ENCODE data around the gene TMEM44.
A peak's percentile ranks its signal among the peaks of the same experiment; 100 is the strongest.

The TMEM44 gene

DNA sequence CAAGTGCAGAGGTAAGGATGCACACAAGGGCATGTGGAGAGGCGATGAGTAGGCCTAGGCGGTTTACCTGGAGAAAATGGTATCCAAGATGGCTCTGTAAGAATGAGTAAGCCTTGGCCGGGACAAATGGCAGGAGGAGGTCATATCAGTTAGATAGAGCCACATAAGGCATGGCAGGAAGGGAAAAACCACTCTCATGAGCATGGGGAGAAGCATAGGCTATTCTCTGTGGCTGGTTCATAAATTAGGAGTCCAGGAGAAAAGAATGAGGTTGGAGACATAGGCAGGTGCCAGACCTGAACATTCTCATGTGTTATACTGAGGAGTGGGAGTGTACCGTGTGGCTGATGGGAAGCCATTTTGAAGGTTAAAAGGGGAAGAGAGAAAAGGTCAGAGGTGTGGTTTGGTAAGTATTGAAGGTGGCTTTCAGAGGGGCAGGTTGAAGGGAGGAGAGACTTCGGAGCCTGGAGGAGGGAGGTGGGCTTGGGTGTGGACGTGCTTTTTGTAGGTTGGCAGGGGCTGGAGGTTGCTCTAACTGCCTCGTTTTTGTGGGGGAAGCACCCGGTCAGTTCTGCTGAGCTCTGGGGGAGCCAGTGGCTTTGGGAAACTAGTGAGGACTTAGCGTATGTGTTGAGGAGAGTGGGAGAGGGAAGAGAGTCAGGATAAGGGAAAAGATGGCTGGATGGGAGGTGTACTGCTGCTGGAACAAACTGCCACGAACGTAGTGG lies 47.8 kb upstream of the TMEM44 start:
- Histone ChIP-seq H3K27ac (ENCODE audit: extremely low read depth, low read depth, low read length) (no peak overlapping the region), H3K36me3 (ENCODE audit: control insufficient read depth in 2 of 2, insufficient read depth in 1 of 2, low read length in 2 of 2) (no peaks in the 10 kb centered on the region), H3K9me3 (ENCODE audit: control insufficient read depth, insufficient read depth, low read depth, low read length) (no peaks in the 10 kb centered on the region), H3K4me3 (ENCODE audit: low read depth, low read length) (no peak overlapping the region), H3K4me1 (ENCODE audit: control insufficient read depth, insufficient read depth, low read length) (no peaks in the 10 kb centered on the region)
- TF ChIP-seq, protein P1, sequence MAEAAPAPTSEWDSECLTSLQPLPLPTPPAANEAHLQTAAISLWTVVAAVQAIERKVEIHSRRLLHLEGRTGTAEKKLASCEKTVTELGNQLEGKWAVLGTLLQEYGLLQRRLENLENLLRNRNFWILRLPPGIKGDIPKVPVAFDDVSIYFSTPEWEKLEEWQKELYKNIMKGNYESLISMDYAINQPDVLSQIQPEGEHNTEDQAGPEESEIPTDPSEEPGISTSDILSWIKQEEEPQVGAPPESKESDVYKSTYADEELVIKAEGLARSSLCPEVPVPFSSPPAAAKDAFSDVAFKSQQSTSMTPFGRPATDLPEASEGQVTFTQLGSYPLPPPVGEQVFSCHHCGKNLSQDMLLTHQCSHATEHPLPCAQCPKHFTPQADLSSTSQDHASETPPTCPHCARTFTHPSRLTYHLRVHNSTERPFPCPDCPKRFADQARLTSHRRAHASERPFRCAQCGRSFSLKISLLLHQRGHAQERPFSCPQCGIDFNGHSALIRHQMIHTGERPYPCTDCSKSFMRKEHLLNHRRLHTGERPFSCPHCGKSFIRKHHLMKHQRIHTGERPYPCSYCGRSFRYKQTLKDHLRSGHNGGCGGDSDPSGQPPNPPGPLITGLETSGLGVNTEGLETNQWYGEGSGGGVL (tag by site-specific recombination; IDR thresholded peaks at IDR 0.05) = no peak
- TF ChIP-seq ZNF629 (tag by site-specific recombination; IDR thresholded peaks at IDR 0.05) = no peak
- ChIA-PET POLR2A (no interaction called here), CTCF (interaction anchor here (1.4 to 3.4 kb wide), 5 partner anchors 9 to 599 kb away, joined by 3 to 32 read pairs (median 20); partner anchors contain the start of gene LSG1)

DNA sequence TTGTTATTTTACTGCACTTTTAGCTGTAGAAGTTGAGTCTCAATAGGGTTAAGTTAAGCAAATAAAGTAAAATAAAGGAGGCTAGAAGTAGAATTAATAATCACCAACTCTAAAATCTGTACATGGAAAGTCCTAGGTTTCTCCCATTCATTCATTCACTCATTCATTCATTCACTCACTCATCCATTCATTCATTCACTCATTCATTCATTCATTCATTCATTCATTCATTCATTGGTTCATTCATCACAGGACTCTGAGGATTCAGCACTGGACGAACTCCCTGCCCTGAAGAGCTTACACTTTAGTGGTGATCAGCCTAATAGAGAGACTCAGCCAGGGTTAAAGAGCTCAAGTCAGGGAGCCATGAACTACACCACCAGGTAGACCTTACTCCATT lies 43.3 kb upstream of the TMEM44 start:
- Histone ChIP-seq H3K4me3 (ENCODE audit: low read depth, low read length) (no peak overlapping the region), H3K4me1 (ENCODE audit: control insufficient read depth, insufficient read depth, low read length) (no peaks in the 10 kb centered on the region), H3K9me3 (ENCODE audit: control insufficient read depth, insufficient read depth, low read depth, low read length) (no peaks in the 10 kb centered on the region), H3K27ac (ENCODE audit: extremely low read depth, low read depth, low read length) (no peak overlapping the region), H3K36me3 (ENCODE audit: control insufficient read depth in 2 of 2, insufficient read depth in 1 of 2, low read length in 2 of 2) (no peaks in the 10 kb centered on the region)
- TF ChIP-seq ZNF24 (tag by site-specific recombination; IDR thresholded peaks at IDR 0.05) (peak; percentile 86), ZNF626 (tag by site-specific recombination; IDR thresholded peaks at IDR 0.05) (no peak)
- POLR2A ChIA-PET = no interaction called here
- CTCF ChIA-PET = interaction anchor here (0.7 kb wide), 1 partner anchor 216 kb away, joined by 6 read pairs; no protein-coding TSS in a partner anchor

DNA sequence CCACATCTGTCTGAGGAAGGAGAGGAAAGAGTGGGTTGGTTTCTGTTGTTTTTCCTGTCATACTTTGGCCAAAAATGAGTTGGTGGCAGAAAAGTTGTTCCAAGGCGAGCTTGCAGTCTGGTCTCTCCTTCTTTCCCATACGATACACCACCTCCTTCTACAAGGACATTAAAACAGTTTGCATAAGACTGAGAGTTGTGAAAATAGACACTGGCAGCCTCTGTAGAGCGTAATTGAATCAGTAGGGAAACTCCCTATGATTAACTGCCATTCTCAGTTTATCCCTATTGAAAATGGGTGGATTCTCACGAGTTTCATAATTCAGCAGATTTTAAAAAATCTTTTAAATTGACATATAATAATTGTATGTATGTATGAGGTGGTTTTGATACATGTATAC lies 42.5 kb upstream of the TMEM44 start:
- H3K27ac ChIP-seq (ENCODE audit: extremely low read depth, low read depth, low read length) = no peak overlapping the region
- no peaks in the 10 kb centered on the region for H3K4me1 ChIP-seq (ENCODE audit: control insufficient read depth, insufficient read depth, low read length)
- no peaks in the 10 kb centered on the region for H3K36me3 ChIP-seq (ENCODE audit: control insufficient read depth in 2 of 2, insufficient read depth in 1 of 2, low read length in 2 of 2)
- ChIA-PET CTCF (interaction anchor here (0.6 kb wide), 1 partner anchor 360 kb away, joined by 5 read pairs; no protein-coding TSS in a partner anchor), POLR2A (no interaction called here)
- no peaks in the 10 kb centered on the region for H3K9me3 ChIP-seq (ENCODE audit: control insufficient read depth, insufficient read depth, low read depth, low read length)
- no peak overlapping the region for H3K4me3 ChIP-seq (ENCODE audit: low read depth, low read length)
- TF ChIP-seq ZNF112 (tag by site-specific recombination; IDR thresholded peaks at IDR 0.05) (no peak), GLI4 (tag by site-specific recombination; IDR thresholded peaks at IDR 0.05) (no peak), ZNF37A (tag by site-specific recombination; IDR thresholded peaks at IDR 0.05) (no peak), TRIM28 (IDR thresholded peaks at IDR 0.05; ENCODE audit: borderline replicate concordance, low read length) (no peak), ZSCAN30 (tag by site-specific recombination; IDR thresholded peaks at IDR 0.05) (no peak), ZNF292 (tag by site-specific recombination; IDR thresholded peaks at IDR 0.05; ENCODE audit: borderline replicate concordance, low read depth) (no peak), PRDM1 (tag by site-specific recombination; IDR thresholded peaks at IDR 0.05) (no peak), ZNF629 (tag by site-specific recombination; IDR thresholded peaks at IDR 0.05) (no peak), ZFHX2 (tag by site-specific recombination; conservative IDR thresholded peaks at IDR 0.05) (no peak), ZSCAN23 (tag by site-specific recombination; IDR thresholded peaks at IDR 0.05) (no peak), ZNF792 (tag by site-specific recombination; IDR thresholded peaks at IDR 0.05) (no peak), OVOL3 (tag by site-specific recombination; IDR thresholded peaks at IDR 0.05) (no peak), ZNF24 (tag by site-specific recombination; IDR thresholded peaks at IDR 0.05) (no peak), GFI1B (tag by site-specific recombination; IDR thresholded peaks at IDR 0.05) (no peak), ZNF677 (tag by site-specific recombination; IDR thresholded peaks at IDR 0.05) (no peak)
- TF ChIP-seq, protein P2, sequence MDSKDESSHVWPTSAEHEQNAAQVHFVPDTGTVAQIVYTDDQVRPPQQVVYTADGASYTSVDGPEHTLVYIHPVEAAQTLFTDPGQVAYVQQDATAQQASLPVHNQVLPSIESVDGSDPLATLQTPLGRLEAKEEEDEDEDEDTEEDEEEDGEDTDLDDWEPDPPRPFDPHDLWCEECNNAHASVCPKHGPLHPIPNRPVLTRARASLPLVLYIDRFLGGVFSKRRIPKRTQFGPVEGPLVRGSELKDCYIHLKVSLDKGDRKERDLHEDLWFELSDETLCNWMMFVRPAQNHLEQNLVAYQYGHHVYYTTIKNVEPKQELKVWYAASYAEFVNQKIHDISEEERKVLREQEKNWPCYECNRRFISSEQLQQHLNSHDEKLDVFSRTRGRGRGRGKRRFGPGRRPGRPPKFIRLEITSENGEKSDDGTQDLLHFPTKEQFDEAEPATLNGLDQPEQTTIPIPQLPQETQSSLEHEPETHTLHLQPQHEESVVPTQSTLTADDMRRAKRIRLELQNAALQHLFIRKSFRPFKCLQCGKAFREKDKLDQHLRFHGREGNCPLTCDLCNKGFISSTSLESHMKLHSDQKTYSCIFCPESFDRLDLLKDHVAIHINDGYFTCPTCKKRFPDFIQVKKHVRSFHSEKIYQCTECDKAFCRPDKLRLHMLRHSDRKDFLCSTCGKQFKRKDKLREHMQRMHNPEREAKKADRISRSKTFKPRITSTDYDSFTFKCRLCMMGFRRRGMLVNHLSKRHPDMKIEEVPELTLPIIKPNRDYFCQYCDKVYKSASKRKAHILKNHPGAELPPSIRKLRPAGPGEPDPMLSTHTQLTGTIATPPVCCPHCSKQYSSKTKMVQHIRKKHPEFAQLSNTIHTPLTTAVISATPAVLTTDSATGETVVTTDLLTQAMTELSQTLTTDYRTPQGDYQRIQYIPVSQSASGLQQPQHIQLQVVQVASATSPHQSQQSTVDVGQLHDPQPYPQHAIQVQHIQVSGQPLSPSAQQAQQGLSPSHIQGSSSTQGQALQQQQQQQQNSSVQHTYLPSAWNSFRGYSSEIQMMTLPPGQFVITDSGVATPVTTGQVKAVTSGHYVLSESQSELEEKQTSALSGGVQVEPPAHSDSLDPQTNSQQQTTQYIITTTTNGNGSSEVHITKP (tag by site-specific recombination; IDR thresholded peaks at IDR 0.05) = no peak
- TF ChIP-seq, protein P3, sequence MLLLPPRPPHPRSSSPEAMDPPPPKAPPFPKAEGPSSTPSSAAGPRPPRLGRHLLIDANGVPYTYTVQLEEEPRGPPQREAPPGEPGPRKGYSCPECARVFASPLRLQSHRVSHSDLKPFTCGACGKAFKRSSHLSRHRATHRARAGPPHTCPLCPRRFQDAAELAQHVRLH (tag by site-specific recombination; IDR thresholded peaks at IDR 0.05) = no peak

All from HEK293 (cell line).